HG03039 (cell line): ENCODE results near the gene PHOSPHO1.
"Not testable (repeated sequence)": the region's sequence is repeated elsewhere in the genome, so short reads cannot be mapped to it uniquely, and the experiment has no call there.

ENCODE experiments used
- ATAC-seq: cut with Tn5 transposase; IDR thresholded peaks from one replicate; pipeline ENCODE4 v1.9.1; 2021; ENCODE audit warnings: mild to moderate bottlenecking, moderate library complexity; ENCODE audit not compliant: unreplicated experiment

Gene PHOSPHO1

DNA sequence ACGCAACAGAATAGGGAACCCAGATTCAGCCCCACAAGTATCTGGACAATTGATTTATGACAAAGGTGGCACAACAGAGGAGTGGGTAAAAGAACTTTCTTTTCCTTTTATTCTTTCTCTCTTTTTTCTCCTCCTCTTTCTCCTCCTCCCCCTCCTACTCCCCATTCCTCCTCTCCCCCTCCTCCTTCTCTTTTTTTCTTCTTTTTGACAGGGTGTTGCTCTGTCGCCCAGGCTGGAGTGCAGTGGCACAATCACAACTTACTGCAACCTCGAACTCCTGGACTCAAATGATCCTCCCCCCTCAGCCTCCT lies 36.3 kb downstream of the PHOSPHO1 start:
- ATAC-seq, result no peak

- ATAC-seq, result no peak
Measured at GRCh38 chr17:49193513-49194296, 36.9 kb downstream of the PHOSPHO1 start.

DNA sequence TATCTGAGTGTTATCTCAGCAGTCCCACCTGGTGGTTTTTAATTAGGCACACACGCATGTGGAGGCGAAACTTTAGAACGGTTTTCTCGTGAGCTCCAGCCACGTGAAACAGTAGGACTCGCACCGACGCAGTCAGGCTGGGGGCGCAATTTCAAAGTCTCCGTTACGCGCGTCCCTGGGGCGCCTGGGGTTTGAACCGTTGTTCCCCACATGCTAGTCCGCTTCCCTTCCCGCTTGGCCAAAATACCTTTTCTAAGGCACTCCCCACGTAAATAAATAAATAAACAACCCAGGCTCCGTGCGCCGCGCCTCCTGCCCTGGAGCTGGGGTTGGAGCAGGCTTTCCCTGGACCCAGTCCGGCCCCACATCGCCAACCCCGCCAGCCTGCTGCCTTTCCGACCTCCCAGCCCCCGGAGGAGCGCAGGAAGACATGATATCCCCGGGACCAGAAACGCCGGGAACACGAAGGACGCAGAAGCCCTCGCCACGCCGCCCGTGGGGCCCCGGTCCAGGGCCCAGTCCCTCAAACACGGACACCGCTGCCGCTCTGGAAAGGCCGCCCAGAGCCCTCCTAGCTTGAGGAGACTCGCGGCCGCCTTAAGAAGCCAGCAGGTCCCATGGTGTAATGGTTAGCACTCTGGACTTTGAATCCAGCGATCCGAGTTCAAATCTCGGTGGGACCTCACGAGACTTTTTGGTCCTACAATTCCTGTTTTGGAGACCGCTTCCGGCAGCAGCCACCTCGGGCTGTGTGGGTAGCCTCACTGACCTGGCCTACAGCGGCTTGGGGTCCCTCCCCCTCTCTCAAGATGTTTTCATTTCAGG lies 38.5 kb downstream of the PHOSPHO1 start:
- ATAC-seq, result peak; percentile 38

GRCh38 chr17:49191409-49191916 lies 39.1 kb downstream of the PHOSPHO1 start:
- peak; percentile 3 for ATAC-seq

GRCh38 chr17:49190932-49191331 lies 39.7 kb downstream of the PHOSPHO1 start:
- ATAC-seq, result no peak

- ATAC-seq, result no peak
Measured at GRCh38 chr17:49187301-49187700, 43.3 kb downstream of the PHOSPHO1 start.

DNA sequence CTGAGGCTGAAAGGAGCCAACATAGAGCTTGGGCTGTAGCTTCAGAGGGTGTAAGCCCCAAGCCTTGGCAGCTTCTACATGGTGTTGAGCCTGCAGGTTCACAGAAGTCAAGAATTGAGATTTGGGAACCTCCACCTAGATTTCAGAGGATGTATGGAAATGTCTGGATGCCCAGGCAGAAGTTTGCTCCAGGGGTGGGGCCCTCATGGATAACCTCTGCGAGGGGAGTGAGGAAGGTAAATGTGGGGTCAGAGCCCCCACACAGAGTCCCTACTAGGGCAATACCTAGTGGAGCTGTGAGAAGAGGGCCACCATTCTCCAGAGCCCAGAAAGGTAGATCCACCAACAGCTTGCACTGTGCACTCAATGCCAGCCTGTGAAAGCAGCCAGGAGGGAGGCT lies 45.2 kb downstream of the PHOSPHO1 start:
- not testable (repeated sequence) for ATAC-seq

- ATAC-seq, result not testable (repeated sequence)
Measured at GRCh38 chr17:49184522-49184921, 46.1 kb downstream of the PHOSPHO1 start.

GRCh38 chr17:49183801-49184200 lies 46.8 kb downstream of the PHOSPHO1 start:
- ATAC-seq, result no peak

- ATAC-seq, result no peak
Measured at GRCh38 chr17:49183341-49183740, 47.2 kb downstream of the PHOSPHO1 start.

- ATAC-seq, result no peak
Measured at GRCh38 chr17:49180998-49181635, 49.5 kb downstream of the PHOSPHO1 start.

DNA sequence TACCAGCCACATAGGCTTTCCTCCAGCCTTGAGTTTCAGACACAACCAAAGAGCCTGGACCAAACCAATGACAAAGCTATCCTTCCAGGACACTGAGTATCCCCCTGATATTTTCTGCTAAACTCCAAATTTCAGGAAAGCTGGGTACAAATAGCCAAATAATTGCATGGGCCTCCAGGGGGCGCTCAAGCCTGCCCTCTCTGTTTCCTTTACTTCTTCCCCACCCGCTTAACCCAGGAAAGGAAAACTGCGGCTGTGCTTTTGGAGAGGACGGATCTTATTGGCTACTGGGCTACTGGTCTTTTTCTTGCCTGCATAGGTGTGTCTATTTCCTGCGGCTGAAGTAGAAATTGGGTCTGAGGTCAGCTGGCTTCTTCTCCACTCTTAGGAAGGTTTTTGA lies 50.3 kb downstream of the PHOSPHO1 start:
- no peak for ATAC-seq

GRCh38 chr17:49175978-49176377 lies 54.6 kb downstream of the PHOSPHO1 start:
- not testable (repeated sequence) for ATAC-seq
